ENCODE data around the gene CNTN2.

Gene CNTN2

DNA sequence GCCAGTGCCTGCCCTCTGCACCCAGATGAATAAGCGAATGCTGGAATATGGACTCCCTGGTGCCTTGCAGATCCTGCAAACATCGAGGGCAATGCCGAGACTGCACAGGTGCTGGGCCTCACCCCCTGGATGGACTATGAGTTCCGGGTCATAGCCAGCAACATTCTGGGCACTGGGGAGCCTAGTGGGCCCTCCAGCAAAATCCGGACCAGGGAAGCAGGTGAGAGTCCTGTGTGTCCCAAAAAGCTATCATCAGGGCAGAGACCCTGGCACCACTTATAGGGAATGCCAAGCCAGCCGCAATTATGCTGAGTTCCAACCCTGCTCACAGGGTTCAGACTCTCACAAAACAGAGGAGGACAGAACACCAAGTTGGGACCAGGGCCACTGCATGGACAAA lies 24.0 kb downstream of the CNTN2 start:
- no peaks in the 10 kb centered on the region for H3K9me3 ChIP-seq (ENCODE audit: control insufficient read depth, insufficient read depth, low read length)
- H3K9ac ChIP-seq (ENCODE audit: low read depth, low read length), result no peak overlapping the region
- H3K4me1 ChIP-seq (ENCODE audit: insufficient read depth, low read length), result no peaks in the 10 kb centered on the region; the same call in 1 of the 2 replicates
- no peaks in the 10 kb centered on the region for H3K36me3 ChIP-seq (ENCODE audit: insufficient read depth, low read length)

DNA sequence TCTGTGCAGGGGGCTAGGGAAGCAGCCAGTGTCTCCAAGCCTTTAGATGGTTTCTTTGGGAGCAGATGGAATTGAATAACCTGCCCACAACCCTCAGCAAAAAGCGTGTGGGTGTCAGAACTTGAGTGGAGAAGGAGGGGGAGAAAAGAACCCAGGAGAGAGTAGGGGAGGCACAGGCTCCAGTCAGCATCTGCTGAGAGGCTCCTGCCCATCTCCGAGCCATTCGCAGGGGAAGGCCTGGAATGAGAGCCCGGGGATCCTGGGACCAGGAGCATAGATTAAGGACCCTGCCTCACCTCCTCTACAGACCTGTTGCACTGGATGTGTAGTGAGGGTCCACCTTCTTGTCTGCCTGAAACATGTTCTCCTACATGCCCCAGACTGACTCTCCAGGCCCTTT lies 25.0 kb downstream of the CNTN2 start:
- Histone ChIP-seq H3K4me1 (ENCODE audit: insufficient read depth, low read length) (no peaks in the 10 kb centered on the region; the same call in 1 of the 2 replicates), H3K9ac (ENCODE audit: low read depth, low read length) (no peak overlapping the region), H3K36me3 (ENCODE audit: insufficient read depth, low read length) (no peaks in the 10 kb centered on the region)

DNA sequence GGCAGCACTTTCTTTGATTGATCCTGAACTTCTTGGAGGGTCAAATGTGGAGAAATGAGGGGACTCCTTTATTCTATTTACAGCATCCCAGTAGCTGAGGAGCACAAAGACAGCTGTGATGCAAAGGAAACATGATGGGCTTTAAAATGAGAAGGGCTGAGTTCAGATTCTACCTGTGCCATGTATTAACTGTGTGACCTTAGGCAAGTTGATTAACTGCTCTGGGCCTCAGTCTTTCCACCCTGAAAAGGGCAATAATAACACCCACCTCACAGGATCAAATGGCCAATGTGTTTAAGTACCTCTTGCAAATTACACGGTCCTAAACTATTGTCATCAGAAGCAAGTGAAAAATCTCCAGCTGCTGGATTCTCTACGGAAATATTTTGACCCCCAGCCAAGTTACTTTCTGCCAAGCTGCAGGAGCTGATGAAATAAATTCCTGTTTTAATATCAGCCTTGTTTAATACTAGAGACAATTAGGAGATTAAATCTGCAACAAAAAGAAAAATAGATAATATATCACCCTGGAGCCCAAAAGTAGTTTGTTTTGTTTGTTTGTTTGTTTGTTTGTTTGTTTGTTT lies 25.5 kb downstream of the CNTN2 start:
- Histone ChIP-seq H3K36me3 (ENCODE audit: insufficient read depth, low read length) (no peaks in the 10 kb centered on the region), H3K9ac (ENCODE audit: low read depth, low read length) (no peak overlapping the region), H3K9me3 (ENCODE audit: control insufficient read depth, insufficient read depth, low read length) (no peaks in the 10 kb centered on the region), H3K4me1 (ENCODE audit: insufficient read depth, low read length) (no peaks in the 10 kb centered on the region; the same call in 1 of the 2 replicates)

More for the DNA sequence above, 25.0 kb downstream of the CNTN2 start:
- no peaks in the 10 kb centered on the region for H3K9me3 ChIP-seq (ENCODE audit: control insufficient read depth, insufficient read depth, low read length)

DNA sequence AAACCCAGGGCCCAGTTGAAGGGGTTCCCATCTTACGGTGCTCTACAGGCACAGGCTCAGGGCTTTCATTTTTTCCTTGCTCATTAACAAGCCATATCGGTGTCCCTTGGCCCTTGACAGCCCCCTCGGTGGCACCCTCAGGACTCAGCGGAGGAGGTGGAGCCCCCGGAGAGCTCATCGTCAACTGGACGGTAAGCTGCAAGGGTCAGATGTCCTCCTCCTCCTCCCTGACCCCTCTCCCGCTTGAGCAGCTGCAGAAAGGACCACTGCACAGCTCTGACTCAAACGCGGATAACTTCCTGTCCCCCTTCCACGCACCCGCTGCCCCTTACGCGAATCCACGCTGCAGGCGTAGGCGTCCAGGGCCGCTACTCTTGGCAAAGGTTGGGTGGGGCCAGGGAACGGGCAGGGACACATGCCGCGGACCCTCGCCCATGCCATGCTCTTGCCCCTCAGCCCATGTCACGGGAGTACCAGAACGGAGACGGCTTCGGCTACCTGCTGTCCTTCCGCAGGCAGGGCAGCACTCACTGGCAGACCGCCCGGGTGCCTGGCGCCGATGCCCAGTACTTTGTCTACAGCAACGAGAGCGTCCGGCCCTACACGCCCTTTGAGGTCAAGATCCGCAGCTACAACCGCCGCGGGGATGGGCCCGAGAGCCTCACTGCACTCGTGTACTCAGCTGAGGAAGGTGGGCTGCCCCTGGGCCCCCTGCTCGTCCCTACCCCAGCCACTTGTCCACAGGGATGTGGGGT lies 26.5 kb downstream of the CNTN2 start:
- no peak overlapping the region for H3K9ac ChIP-seq (ENCODE audit: low read depth, low read length)
- H3K36me3 ChIP-seq (ENCODE audit: insufficient read depth, low read length), result no peaks in the 10 kb centered on the region

DNA sequence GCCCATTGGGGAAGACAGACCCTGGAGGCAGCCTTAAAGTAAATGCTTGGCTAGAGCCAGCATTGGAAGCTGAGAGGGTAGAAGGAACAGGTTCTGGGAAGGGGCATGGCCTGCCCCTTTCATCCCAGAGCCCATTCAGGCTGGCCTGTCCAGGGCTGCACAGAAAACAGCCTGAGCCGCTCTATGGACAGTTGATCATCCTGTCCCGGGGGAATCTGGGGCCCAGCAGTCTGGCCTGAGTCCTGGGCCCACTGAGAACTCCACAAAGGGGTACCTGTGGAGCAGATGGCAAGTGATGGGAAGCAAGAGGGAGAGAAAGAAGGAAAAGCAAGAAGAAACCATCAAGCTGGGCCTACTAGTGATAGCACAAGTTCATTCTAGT lies 28.0 kb downstream of the CNTN2 start:
- Histone ChIP-seq H3K9me3 (ENCODE audit: control insufficient read depth, insufficient read depth, low read length) (no peaks in the 10 kb centered on the region), H3K9ac (ENCODE audit: low read depth, low read length) (no peak overlapping the region), H3K4me1 (ENCODE audit: insufficient read depth, low read length) (no peaks in the 10 kb centered on the region; the same call in 1 of the 2 replicates), H3K36me3 (ENCODE audit: insufficient read depth, low read length) (no peaks in the 10 kb centered on the region)

More for the DNA sequence above, 26.5 kb downstream of the CNTN2 start:
- Histone ChIP-seq H3K9me3 (ENCODE audit: control insufficient read depth, insufficient read depth, low read length) (no peaks in the 10 kb centered on the region), H3K4me1 (ENCODE audit: insufficient read depth, low read length) (no peaks in the 10 kb centered on the region; the same call in 1 of the 2 replicates)

DNA sequence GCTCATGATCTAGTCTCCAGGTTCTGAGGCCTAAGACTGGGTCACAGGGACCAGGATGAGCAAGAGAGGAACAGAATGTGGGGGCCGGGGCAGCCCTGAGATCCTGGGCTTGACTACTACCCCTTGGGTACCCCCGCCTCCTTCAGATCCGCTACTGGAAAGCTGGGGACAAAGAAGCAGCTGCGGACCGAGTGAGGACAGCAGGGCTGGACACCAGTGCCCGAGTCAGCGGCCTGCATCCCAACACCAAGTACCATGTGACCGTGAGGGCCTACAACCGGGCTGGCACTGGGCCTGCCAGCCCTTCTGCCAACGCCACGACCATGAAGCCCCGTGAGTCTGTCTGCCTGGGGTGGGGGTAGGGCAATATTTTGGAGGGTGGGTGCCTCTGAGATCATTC lies 28.8 kb downstream of the CNTN2 start:
- Histone ChIP-seq H3K4me1 (ENCODE audit: insufficient read depth, low read length) (no peaks in the 10 kb centered on the region), H3K9me3 (ENCODE audit: control insufficient read depth, insufficient read depth, low read length) (no peaks in the 10 kb centered on the region), H3K36me3 (ENCODE audit: insufficient read depth, low read length) (no peaks in the 10 kb centered on the region), H3K9ac (ENCODE audit: low read depth, low read length) (no peak overlapping the region)

DNA sequence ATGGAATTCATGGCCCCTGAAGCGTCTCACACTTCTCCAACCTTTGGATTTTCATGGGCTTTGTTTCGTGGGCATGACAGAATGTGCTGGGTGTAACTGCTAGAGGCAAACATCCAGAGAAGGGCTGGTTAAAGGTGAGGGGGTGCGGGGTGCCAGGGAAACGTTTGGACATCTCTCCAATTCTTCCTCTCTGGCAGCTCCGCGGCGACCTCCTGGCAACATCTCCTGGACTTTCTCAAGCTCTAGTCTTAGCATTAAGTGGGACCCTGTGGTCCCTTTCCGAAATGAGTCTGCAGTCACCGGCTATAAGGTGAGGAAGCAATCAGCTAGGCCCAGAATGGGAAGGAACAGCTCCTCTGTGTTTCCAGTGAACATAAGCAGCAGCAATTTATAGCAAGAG lies 29.3 kb downstream of the CNTN2 start:
- no peak overlapping the region for H3K9ac ChIP-seq (ENCODE audit: low read depth, low read length)
- no peaks in the 10 kb centered on the region for H3K9me3 ChIP-seq (ENCODE audit: control insufficient read depth, insufficient read depth, low read length)
- H3K36me3 ChIP-seq (ENCODE audit: insufficient read depth, low read length), result no peaks in the 10 kb centered on the region
- H3K4me1 ChIP-seq (ENCODE audit: insufficient read depth, low read length), result no peaks in the 10 kb centered on the region

DNA sequence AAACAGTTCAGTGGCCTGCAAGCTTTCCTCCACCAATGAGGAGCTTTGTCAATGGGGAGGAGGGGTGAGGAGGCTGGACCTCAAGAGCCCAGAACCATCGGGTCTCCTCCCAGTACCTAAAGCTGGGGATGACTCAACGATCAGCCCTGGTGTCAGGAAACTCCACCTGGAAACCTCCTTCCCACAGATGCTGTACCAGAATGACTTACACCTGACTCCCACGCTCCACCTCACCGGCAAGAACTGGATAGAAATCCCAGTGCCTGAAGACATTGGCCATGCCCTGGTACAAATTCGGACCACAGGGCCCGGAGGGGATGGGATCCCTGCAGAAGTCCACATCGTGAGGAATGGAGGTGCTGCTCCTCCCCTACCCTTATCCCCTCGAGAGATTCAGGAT lies 29.9 kb downstream of the CNTN2 start:
- H3K36me3 ChIP-seq (ENCODE audit: insufficient read depth, low read length), result no peaks in the 10 kb centered on the region
- no peaks in the 10 kb centered on the region for H3K4me1 ChIP-seq (ENCODE audit: insufficient read depth, low read length)
- no peak overlapping the region for H3K9ac ChIP-seq (ENCODE audit: low read depth, low read length)
- no peaks in the 10 kb centered on the region for H3K9me3 ChIP-seq (ENCODE audit: control insufficient read depth, insufficient read depth, low read length)

DNA sequence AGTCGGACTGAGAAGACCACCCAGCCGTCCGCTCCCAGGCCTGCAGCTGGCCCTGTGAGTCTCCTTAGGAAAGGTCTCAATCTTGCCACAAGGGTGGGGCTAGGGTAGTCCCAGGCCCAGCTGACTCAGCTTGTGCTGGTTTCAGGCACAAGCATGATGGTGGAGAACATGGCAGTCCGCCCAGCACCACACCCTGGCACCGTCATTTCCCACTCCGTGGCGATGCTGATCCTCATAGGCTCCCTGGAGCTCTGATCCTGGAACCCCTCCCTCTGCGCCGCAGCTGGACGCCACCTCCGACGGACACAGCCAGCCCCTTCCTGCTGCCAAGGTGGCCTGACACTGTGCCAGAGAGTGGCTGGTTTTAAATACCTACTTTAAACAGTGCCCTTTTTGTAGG lies 30.5 kb downstream of the CNTN2 start:
- Histone ChIP-seq H3K9me3 (ENCODE audit: control insufficient read depth, insufficient read depth, low read length) (no peaks in the 10 kb centered on the region), H3K9ac (ENCODE audit: low read depth, low read length) (no peak overlapping the region), H3K36me3 (ENCODE audit: insufficient read depth, low read length) (no peaks in the 10 kb centered on the region), H3K4me1 (ENCODE audit: insufficient read depth, low read length) (no peaks in the 10 kb centered on the region)

DNA sequence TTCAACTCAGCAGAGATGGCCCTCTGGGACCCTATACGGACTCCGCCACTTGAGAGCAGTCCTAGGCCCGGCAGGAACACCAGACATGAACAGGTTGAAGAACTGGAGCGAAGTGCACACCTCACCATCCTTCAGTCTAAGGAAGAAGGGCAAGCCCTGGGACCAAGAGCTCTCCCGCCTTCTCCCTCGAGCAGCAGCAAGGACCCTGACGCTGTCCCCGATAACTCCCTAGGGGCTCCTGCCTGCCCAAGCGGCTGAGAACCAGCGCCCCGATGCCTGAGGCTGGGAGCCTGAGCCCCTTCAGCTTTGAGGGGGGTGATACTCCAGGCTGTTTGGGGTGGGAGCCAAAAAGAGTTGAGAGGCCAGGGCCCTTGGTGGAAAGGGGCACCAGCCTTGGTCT lies 31.1 kb downstream of the CNTN2 start:
- Histone ChIP-seq H3K36me3 (ENCODE audit: insufficient read depth, low read length) (no peaks in the 10 kb centered on the region), H3K9me3 (ENCODE audit: control insufficient read depth, insufficient read depth, low read length) (no peaks in the 10 kb centered on the region), H3K9ac (ENCODE audit: low read depth, low read length) (no peak overlapping the region), H3K4me1 (ENCODE audit: insufficient read depth, low read length) (no peaks in the 10 kb centered on the region)

DNA sequence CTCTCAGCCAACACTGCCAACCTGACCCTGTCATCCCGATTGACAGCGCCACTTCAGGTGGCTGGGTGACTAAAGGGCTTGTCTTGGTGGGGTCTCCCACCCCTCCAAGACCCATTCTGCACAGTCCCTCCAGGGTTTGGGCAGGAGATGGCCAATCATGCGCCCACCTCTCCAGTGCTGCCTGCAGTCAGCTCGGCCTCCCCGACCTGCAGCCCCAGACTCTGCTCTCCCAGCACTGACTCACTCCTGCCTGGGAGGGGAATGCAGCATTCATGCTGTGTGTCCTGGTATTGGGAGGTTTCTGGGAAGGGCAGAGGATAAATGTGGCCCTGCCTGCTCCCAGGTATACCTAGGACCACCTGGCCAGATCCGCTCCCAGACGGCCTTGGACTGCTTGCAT lies 31.5 kb downstream of the CNTN2 start:
- no peaks in the 10 kb centered on the region for H3K36me3 ChIP-seq (ENCODE audit: insufficient read depth, low read length)

DNA sequence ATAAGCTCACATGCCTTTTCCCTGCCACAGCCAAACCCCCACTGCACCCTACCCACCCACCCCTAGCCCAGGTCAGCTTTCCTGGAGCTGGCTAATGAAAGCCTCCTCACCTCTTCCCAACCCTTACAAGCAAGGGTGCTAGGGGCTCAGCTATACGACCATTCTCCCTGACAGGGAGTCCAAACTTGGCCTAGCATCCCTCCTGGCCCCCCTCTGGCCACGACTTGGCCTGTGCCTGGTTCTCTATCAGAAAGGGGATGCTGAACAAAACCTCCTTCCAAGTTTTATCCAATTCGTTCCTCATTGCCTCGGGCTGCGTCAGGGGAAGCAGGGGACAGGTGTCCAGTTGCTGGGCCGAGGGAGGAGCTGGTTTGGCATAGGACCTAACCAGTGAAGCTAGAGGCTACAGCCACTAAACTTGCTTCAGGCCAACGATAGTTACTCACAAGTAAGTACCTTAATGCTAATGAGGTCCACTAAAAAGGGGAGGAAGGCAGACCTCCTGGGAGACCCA lies 32.7 kb downstream of the CNTN2 start:
- Histone ChIP-seq H3K9me3 (ENCODE audit: control insufficient read depth, insufficient read depth, low read length) (no peaks in the 10 kb centered on the region), H3K36me3 (ENCODE audit: insufficient read depth, low read length) (no peaks in the 10 kb centered on the region), H3K9ac (ENCODE audit: low read depth, low read length) (no peak overlapping the region), H3K4me1 (ENCODE audit: insufficient read depth, low read length) (no peaks in the 10 kb centered on the region)

More for the DNA sequence above, 31.5 kb downstream of the CNTN2 start:
- no peaks in the 10 kb centered on the region for H3K4me1 ChIP-seq (ENCODE audit: insufficient read depth, low read length)
- H3K9ac ChIP-seq (ENCODE audit: low read depth, low read length), result no peak overlapping the region
- H3K9me3 ChIP-seq (ENCODE audit: control insufficient read depth, insufficient read depth, low read length), result no peaks in the 10 kb centered on the region

DNA sequence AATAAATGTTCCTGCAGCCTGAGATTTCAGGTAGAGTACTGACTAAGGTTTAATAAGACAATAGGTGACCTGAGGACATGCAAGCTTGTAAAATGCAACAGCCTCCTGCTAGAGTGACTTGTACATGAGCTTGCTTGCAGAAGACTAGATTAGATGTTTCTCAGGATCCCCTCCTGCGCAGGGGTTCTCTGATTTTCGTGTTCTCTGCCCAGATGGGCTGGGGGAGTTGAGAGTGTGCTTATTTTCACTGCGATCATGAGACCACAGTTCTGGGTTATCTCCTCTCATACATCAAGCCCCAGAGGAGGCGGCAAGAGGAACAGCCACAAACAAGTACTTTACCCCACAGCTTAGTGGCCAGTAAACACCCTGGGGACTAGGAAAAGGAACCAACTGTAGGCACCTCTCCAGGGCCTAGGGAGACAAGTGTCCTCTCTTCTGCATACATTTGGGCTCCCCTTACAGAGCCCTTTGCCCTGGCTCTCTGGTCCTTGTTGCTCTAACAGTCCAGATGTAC lies 33.3 kb downstream of the CNTN2 start:
- no peak overlapping the region for H3K9ac ChIP-seq (ENCODE audit: low read depth, low read length)
- H3K36me3 ChIP-seq (ENCODE audit: insufficient read depth, low read length), result no peaks in the 10 kb centered on the region
- H3K4me1 ChIP-seq (ENCODE audit: insufficient read depth, low read length), result no peaks in the 10 kb centered on the region
- H3K9me3 ChIP-seq (ENCODE audit: control insufficient read depth, insufficient read depth, low read length), result no peaks in the 10 kb centered on the region

DNA sequence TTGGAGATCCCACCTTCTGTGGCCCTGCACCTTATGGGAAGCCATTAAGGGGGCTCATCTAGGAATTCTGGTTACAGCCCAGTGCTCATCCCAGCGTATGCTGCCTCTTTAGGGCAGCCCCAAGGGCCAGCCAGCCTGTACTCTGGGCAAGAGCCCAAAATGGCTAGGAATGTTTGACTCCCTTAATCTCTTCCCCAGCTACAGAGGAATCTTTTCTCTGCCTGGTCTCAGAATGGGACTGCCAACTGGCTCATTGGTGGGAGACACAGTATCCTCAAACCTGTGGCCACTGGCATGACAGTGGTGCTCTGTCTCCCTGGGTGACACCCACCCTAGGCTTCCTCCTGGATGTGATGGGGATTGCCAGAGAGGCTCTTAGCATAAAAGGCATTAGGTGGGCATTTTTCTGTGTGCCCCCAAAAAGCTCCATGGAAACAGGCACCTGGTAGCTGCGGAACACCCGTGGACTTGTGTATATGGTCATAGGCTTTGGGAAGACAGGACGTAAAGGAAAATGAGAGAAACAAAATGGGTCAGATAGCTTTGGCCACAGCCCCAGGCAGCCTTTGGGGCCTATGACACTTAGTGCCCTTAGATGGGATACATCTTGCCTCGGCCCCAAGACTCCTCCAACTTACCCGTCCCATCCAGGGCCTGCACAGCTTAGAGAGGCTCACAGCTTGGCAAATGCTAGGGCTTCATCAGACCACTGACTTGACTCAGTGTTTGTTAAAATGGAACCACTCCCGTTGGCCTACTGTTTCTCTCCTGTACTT lies 34.3 kb downstream of the CNTN2 start:
- H3K9me3 ChIP-seq (ENCODE audit: control insufficient read depth, insufficient read depth, low read length), result no peaks in the 10 kb centered on the region
- H3K36me3 ChIP-seq (ENCODE audit: insufficient read depth, low read length), result no peaks in the 10 kb centered on the region
- no peak overlapping the region for H3K9ac ChIP-seq (ENCODE audit: low read depth, low read length)
- no peaks in the 10 kb centered on the region for H3K4me1 ChIP-seq (ENCODE audit: insufficient read depth, low read length)

All from ES-I3 (cell line).